ENCODE data around the gene PC. TPM values are rescaled to one million over a fixed set of nuclear protein-coding genes. Genes with fewer than 3 reads are reported as not detected.
"Not testable (repeated sequence)": the region's sequence is repeated elsewhere in the genome, so short reads cannot be mapped to it uniquely, and the experiment has no call there.

PC gene
- total RNA-seq, 5 donors from 2014 or later (not counting 1 experiment from before 2014, with no cell fraction given): 6.2 to 10.0 (median 7.4) TPM

GRCh38 chr11:66961691-66962213 lies 3.6 kb upstream of the PC start:
- DNase-seq; H3K36me3 ChIP-seq (ENCODE audit: control insufficient read depth in 2 of 2, extremely low read depth in 1 of 2, insufficient read depth in 1 of 2, low read length in 1 of 2); H3K27me3 ChIP-seq (replicated peaks in 1 of 2; ENCODE audit: control insufficient read depth in 2 of 2, extremely low read depth in 1 of 2, insufficient read depth in 2 of 2, low read length in 1 of 2); H3K27ac ChIP-seq (ENCODE audit: low read length); H3K36me3 Mint-ChIP-seq; H3K4me3 ChIP-seq (ENCODE audit: control insufficient read depth in 1 of 2, extremely low read depth in 1 of 2, low read length in 1 of 2); H3K9me3 ChIP-seq; CTCF ChIA-PET; H3K27ac Mint-ChIP-seq; ATAC-seq (replicated peaks in 1 of 4); H3K4me3 Mint-ChIP-seq; H3K9me3 Mint-ChIP-seq; POLR2A ChIA-PET: not testable (repeated sequence)
- H3K4me1 Mint-ChIP-seq: peaks cover 15 to 26% (median 21%) of the 10 kb centered on the region in 3 donors
- peaks cover 2 to 22% of the 10 kb centered on the region in 2 experiments for H3K4me1 ChIP-seq (ENCODE audit: control insufficient read depth in 1 of 2, extremely low read depth in 1 of 2, insufficient read depth in 2 of 2, low read length in 2 of 2)
- WGBS (ENCODE audit: insufficient coverage): no CpG with 5 or more reads among the region's 5 CpGs
- peaks cover 6 to 11% of the 10 kb centered on the region in 2 donors for H3K27me3 Mint-ChIP-seq

- Histone ChIP-seq H3K4me1 (ENCODE audit: control insufficient read depth in 1 of 2, extremely low read depth in 1 of 2, insufficient read depth in 2 of 2, low read length in 2 of 2) (peaks cover 2 to 22% of the 10 kb centered on the region in 2 experiments), H3K27me3 (replicated peaks in 1 of 2; ENCODE audit: control insufficient read depth in 2 of 2, extremely low read depth in 1 of 2, insufficient read depth in 2 of 2, low read length in 1 of 2) (peaks cover 0 to 2% of the 10 kb centered on the region in 2 experiments), H3K27ac (ENCODE audit: low read length) (peak overlapping the region; percentile 3), H3K4me3 (ENCODE audit: control insufficient read depth in 1 of 2, extremely low read depth in 1 of 2, low read length in 1 of 2) (peak overlapping the region; percentile 51 to 60), H3K9me3 (no peaks in the 10 kb centered on the region), H3K36me3 (ENCODE audit: control insufficient read depth in 2 of 2, extremely low read depth in 1 of 2, insufficient read depth in 1 of 2, low read length in 1 of 2) (no peaks in the 10 kb centered on the region)
- ChIA-PET POLR2A (no interaction called here), CTCF (interaction anchor here in 1 of 2 donors (0.7 to 1.0 kb wide), 4 partner anchors 11 to 235 kb away, joined by 3 to 4 read pairs (median 4); no protein-coding TSS in a partner anchor)
- H3K27ac Mint-ChIP-seq: peak overlapping the region; percentile 67 to 79
- H3K9me3 Mint-ChIP-seq: no peaks in the 10 kb centered on the region
- H3K4me1 Mint-ChIP-seq: peaks cover 17 to 31% (median 23%) of the 10 kb centered on the region in 3 donors
- WGBS (ENCODE audit: insufficient coverage): 18% methylated on average over 10 of the region's 10 CpGs
- DNase-seq: no peak
- H3K36me3 Mint-ChIP-seq: no peaks in the 10 kb centered on the region
- peak overlapping the region; percentile 79 to 81 (median 80) for H3K4me3 Mint-ChIP-seq
- no peak for ATAC-seq (replicated peaks in 1 of 4)
- H3K27me3 Mint-ChIP-seq: peaks cover 0 to 5% of the 10 kb centered on the region in 2 donors
These were observed 732 bp upstream of the PC start for GRCh38 chr11:66958956-66959274.

- peak; percentile 43 to 61 (median 60) for ATAC-seq (replicated peaks in 1 of 4)
- Mint-ChIP-seq H3K4me1 (peaks cover 17 to 31% (median 23%) of the 10 kb centered on the region in 3 donors), H3K27me3 (peaks cover 0 to 3% of the 10 kb centered on the region in 2 donors), H3K27ac (peak overlapping the region in 1 of 2 donors; percentile 87), H3K4me3 (peak overlapping the region; percentile 79 to 83 (median 81)), H3K9me3 (no peaks in the 10 kb centered on the region), H3K36me3 (no peaks in the 10 kb centered on the region)
- Histone ChIP-seq H3K36me3 (ENCODE audit: control insufficient read depth in 2 of 2, extremely low read depth in 1 of 2, insufficient read depth in 1 of 2, low read length in 1 of 2) (no peaks in the 10 kb centered on the region), H3K9me3 (no peaks in the 10 kb centered on the region), H3K4me3 (ENCODE audit: control insufficient read depth in 1 of 2, extremely low read depth in 1 of 2, low read length in 1 of 2) (peak overlapping the region; percentile 51 to 67), H3K4me1 (ENCODE audit: control insufficient read depth in 1 of 2, extremely low read depth in 1 of 2, insufficient read depth in 2 of 2, low read length in 2 of 2) (peaks cover 2 to 22% of the 10 kb centered on the region in 2 experiments), H3K27me3 (replicated peaks in 1 of 2; ENCODE audit: control insufficient read depth in 2 of 2, extremely low read depth in 1 of 2, insufficient read depth in 2 of 2, low read length in 1 of 2) (peaks cover 0 to 2% of the 10 kb centered on the region in 2 experiments), H3K27ac (ENCODE audit: low read length) (no peak overlapping the region)
- under 1% methylated on average over 40 of the region's 40 CpGs for WGBS (ENCODE audit: insufficient coverage)
- peak in 1 of 35 experiments; percentile 13 for DNase-seq
- POLR2A ChIA-PET: no interaction called here
- CTCF ChIA-PET: no interaction called here
These were observed 282 bp downstream of the PC start for GRCh38 chr11:66957971-66958231.

- DNase-seq (peak in 6 of 35 experiments; percentile 1 to 22 (median 8)), ATAC-seq (replicated peaks in 1 of 4) (no peak)
- H3K4me3 Mint-ChIP-seq: peak overlapping the region; percentile 78 to 83 (median 81)
- no peaks in the 10 kb centered on the region for H3K9me3 Mint-ChIP-seq
- ChIA-PET POLR2A (no interaction called here), CTCF (no interaction called here)
- no peak overlapping the region for H3K4me3 ChIP-seq (ENCODE audit: control insufficient read depth in 1 of 2, extremely low read depth in 1 of 2, low read length in 1 of 2)
- H3K36me3 ChIP-seq (ENCODE audit: control insufficient read depth in 2 of 2, extremely low read depth in 1 of 2, insufficient read depth in 1 of 2, low read length in 1 of 2): no peaks in the 10 kb centered on the region
- 100% methylated on average over 1 of the region's 7 CpGs for WGBS (ENCODE audit: insufficient coverage)
- peaks cover 17 to 31% (median 23%) of the 10 kb centered on the region in 3 donors for H3K4me1 Mint-ChIP-seq
- H3K27ac ChIP-seq (ENCODE audit: low read length): no peak overlapping the region
- H3K9me3 ChIP-seq: no peaks in the 10 kb centered on the region
- H3K36me3 Mint-ChIP-seq: no peaks in the 10 kb centered on the region
- H3K4me1 ChIP-seq (ENCODE audit: control insufficient read depth in 1 of 2, extremely low read depth in 1 of 2, insufficient read depth in 2 of 2, low read length in 2 of 2): peaks cover 2 to 22% of the 10 kb centered on the region in 2 experiments
- peaks cover 0 to 3% of the 10 kb centered on the region in 2 donors for H3K27me3 Mint-ChIP-seq
- H3K27me3 ChIP-seq (replicated peaks in 1 of 2; ENCODE audit: control insufficient read depth in 2 of 2, extremely low read depth in 1 of 2, insufficient read depth in 2 of 2, low read length in 1 of 2): peaks cover 0 to 2% of the 10 kb centered on the region in 2 experiments
- peak overlapping the region; percentile 59 to 72 for H3K27ac Mint-ChIP-seq
These were observed 1.4 kb downstream of the PC start for GRCh38 chr11:66956689-66957290.

- H3K27ac ChIP-seq (ENCODE audit: low read length): no peak overlapping the region
- H3K27me3 ChIP-seq (replicated peaks in 1 of 2; ENCODE audit: control insufficient read depth in 2 of 2, extremely low read depth in 1 of 2, insufficient read depth in 2 of 2, low read length in 1 of 2): no peaks in the 10 kb centered on the region
- H3K27ac Mint-ChIP-seq: no peak overlapping the region
- H3K36me3 Mint-ChIP-seq: peaks cover 3% of the 10 kb centered on the region
- H3K27me3 Mint-ChIP-seq: no peaks in the 10 kb centered on the region
- DNase-seq (no peak), ATAC-seq (replicated peaks in 1 of 4) (no peak)
- H3K36me3 ChIP-seq (ENCODE audit: control insufficient read depth in 2 of 2, extremely low read depth in 1 of 2, insufficient read depth in 1 of 2, low read length in 1 of 2): no peaks in the 10 kb centered on the region
- peaks cover 8 to 19% (median 12%) of the 10 kb centered on the region in 3 donors for H3K4me1 Mint-ChIP-seq
- H3K4me1 ChIP-seq (ENCODE audit: control insufficient read depth in 1 of 2, extremely low read depth in 1 of 2, insufficient read depth in 2 of 2, low read length in 2 of 2): peaks cover 0 to 11% of the 10 kb centered on the region in 2 experiments
- POLR2A ChIA-PET: no interaction called here
- H3K9me3 Mint-ChIP-seq: no peaks in the 10 kb centered on the region
- H3K4me3 ChIP-seq (ENCODE audit: control insufficient read depth in 1 of 2, extremely low read depth in 1 of 2, low read length in 1 of 2): no peak overlapping the region
- CTCF ChIA-PET: no interaction called here
- 87% methylated on average over 6 of the region's 13 CpGs for WGBS (ENCODE audit: insufficient coverage)
- no peak overlapping the region for H3K4me3 Mint-ChIP-seq
- H3K9me3 ChIP-seq: no peaks in the 10 kb centered on the region
These were observed 4.9 kb downstream of the PC start for GRCh38 chr11:66953081-66953833.

GRCh38 chr11:66951927-66952337 lies 6.3 kb downstream of the PC start:
- Histone ChIP-seq H3K27me3 (replicated peaks in 1 of 2; ENCODE audit: control insufficient read depth in 2 of 2, extremely low read depth in 1 of 2, insufficient read depth in 2 of 2, low read length in 1 of 2) (no peaks in the 10 kb centered on the region), H3K4me1 (ENCODE audit: control insufficient read depth in 1 of 2, extremely low read depth in 1 of 2, insufficient read depth in 2 of 2, low read length in 2 of 2) (peaks cover 0 to 2% of the 10 kb centered on the region in 2 experiments), H3K36me3 (ENCODE audit: control insufficient read depth in 2 of 2, extremely low read depth in 1 of 2, insufficient read depth in 1 of 2, low read length in 1 of 2) (no peaks in the 10 kb centered on the region), H3K27ac (ENCODE audit: low read length) (no peak overlapping the region), H3K4me3 (ENCODE audit: control insufficient read depth in 1 of 2, extremely low read depth in 1 of 2, low read length in 1 of 2) (no peak overlapping the region), H3K9me3 (no peaks in the 10 kb centered on the region)
- Mint-ChIP-seq H3K9me3 (no peaks in the 10 kb centered on the region), H3K36me3 (peaks cover 3% of the 10 kb centered on the region), H3K4me1 (peaks cover 4 to 12% (median 4%) of the 10 kb centered on the region in 3 donors), H3K4me3 (no peak overlapping the region), H3K27ac (no peak overlapping the region), H3K27me3 (no peaks in the 10 kb centered on the region)
- ChIA-PET CTCF (no interaction called here), POLR2A (no interaction called here)
- 86% methylated on average over 7 of the region's 7 CpGs for WGBS (ENCODE audit: insufficient coverage)
- ATAC-seq (replicated peaks in 1 of 4): no peak
- DNase-seq: no peak
